GM23338 (cell line): Measurements from ENCODE around the gene ANGPTL2. TPM values are rescaled to one million over a fixed set of nuclear protein-coding genes. Genes with fewer than 3 reads are reported as not detected.
A peak's percentile ranks its signal among the peaks of the same experiment; 100 is the strongest.

Source experiments
- ATAC-seq: fragments of 200-7000 bp; cut with Tn5 transposase; 3 replicates; pipeline ENCODE4 v1.9.1; 2020
- DNase-seq: peaks from one replicate; pipeline ENCODE4 v3.0.0-alpha.2; 2015; ENCODE audit warnings: low spot score
- H2AFZ ChIP-seq: fragments of 200-600 bp; sonication (generic); 2 replicates; pipeline ENCODE4 v1.8.0; 2016; ENCODE audit warnings: antibody characterized with exemption, mild to moderate bottlenecking, moderate library complexity
- H3F3A ChIP-seq: fragments of 200-600 bp; sonication (generic); replicated peaks from 2 replicates; pipeline ENCODE4 v1.8.0; 2017; ENCODE audit warnings: antibody characterized with exemption, mixed run types, low read depth
- H3K27ac ChIP-seq: fragments of 200-600 bp; sonication (generic); 2 replicates; pipeline ENCODE4 v1.6.1; 2016; ENCODE audit warnings: low read depth
- H3K27me3 ChIP-seq: fragments of 200-600 bp; sonication (generic); 2 replicates; pipeline ENCODE4 v1.8.0; 2016; ENCODE audit warnings: mild to moderate bottlenecking, mixed run types, moderate library complexity; ENCODE audit not compliant: insufficient read depth
- H3K36me3 ChIP-seq: fragments of 200-600 bp; sonication (generic); 2 replicates; pipeline ENCODE4 v1.8.0; 2016; ENCODE audit warnings: mild to moderate bottlenecking; ENCODE audit not compliant: insufficient read depth
- H3K4me1 ChIP-seq: fragments of 200-600 bp; sonication (generic); 2 replicates; pipeline ENCODE4 v1.8.0; 2016; ENCODE audit warnings: mild to moderate bottlenecking, moderate library complexity; ENCODE audit not compliant: insufficient read depth
- H3K4me2 ChIP-seq: fragments of 200-600 bp; sonication (generic); 2 replicates; pipeline ENCODE4 v1.7.1; 2017; ENCODE audit warnings: mixed run types
- H3K4me3 ChIP-seq: fragments of 200-600 bp; sonication (generic); 2 replicates; pipeline ENCODE4 v1.6.1; 2016; ENCODE audit warnings: mixed run types
- H3K79me2 ChIP-seq: fragments of 200-600 bp; sonication (generic); replicated peaks from 2 replicates; pipeline ENCODE4 v1.8.0; 2017; ENCODE audit warnings: mild to moderate bottlenecking; ENCODE audit not compliant: insufficient read depth
- H3K9me2 ChIP-seq: fragments of 200-600 bp; sonication (generic); 2 replicates; pipeline ENCODE4 v1.8.0; 2017; ENCODE audit not compliant: insufficient read depth
- H4K20me1 ChIP-seq: fragments of 200-600 bp; sonication (generic); replicated peaks from 2 replicates; pipeline ENCODE4 v1.8.0; 2017; ENCODE audit warnings: mild to moderate bottlenecking; ENCODE audit not compliant: insufficient read depth
- H3K27ac Mint-ChIP-seq: 2 replicates; pipeline ENCODE4 v1.8.0; 2020; ENCODE audit warnings: inconsistent platforms, mild to moderate bottlenecking, moderate library complexity, mixed read lengths
- H3K27me3 Mint-ChIP-seq: 3 replicates; pipeline ENCODE4 v1.8.0; 2022; ENCODE audit warnings: low read depth, mild to moderate bottlenecking, moderate library complexity, mixed read lengths, inconsistent platforms; ENCODE audit not compliant: insufficient read depth, poor library complexity
- H3K36me3 Mint-ChIP-seq: 3 replicates; pipeline ENCODE4 v1.8.0; 2021; ENCODE audit warnings: low read depth, mild to moderate bottlenecking, inconsistent platforms, moderate library complexity, mixed read lengths
- H3K4me1 Mint-ChIP-seq: 3 replicates; pipeline ENCODE4 v1.8.0; 2020; ENCODE audit warnings: mild to moderate bottlenecking, inconsistent platforms, mixed read lengths
- H3K4me3 Mint-ChIP-seq: 3 replicates; pipeline ENCODE4 v1.8.0; 2021; ENCODE audit warnings: moderate library complexity, mild to moderate bottlenecking, inconsistent platforms, mixed read lengths
- H3K9me3 Mint-ChIP-seq: 3 replicates; pipeline ENCODE4 v1.8.0; 2020; ENCODE audit warnings: moderate library complexity, mild to moderate bottlenecking, inconsistent platforms, mixed read lengths
- CREB1 ChIP-seq: fragments of 250-450 bp; sonication (Bioruptor Pico); IDR thresholded peaks from 2 replicates; pipeline ENCODE4 v1.5.0; 2020; ENCODE audit warnings: low read depth, mild to moderate bottlenecking, moderate library complexity
- EZH2 ChIP-seq: fragments of 200-600 bp; sonication (generic); IDR thresholded peaks from one replicate; pipeline ENCODE4 v1.8.0; 2017; ENCODE audit warnings: antibody characterized with exemption, mild to moderate bottlenecking, low read depth; ENCODE audit not compliant: unreplicated experiment
- EZH2phosphoT487 ChIP-seq: fragments of 200-600 bp; sonication (generic); IDR thresholded peaks from one replicate; pipeline ENCODE4 v1.8.1; 2018; ENCODE audit warnings: antibody characterized with exemption; ENCODE audit not compliant: unreplicated experiment
- JUNB ChIP-seq: IDR thresholded peaks from one replicate; pipeline ENCODE4 v1.6.1; 2016; ENCODE audit warnings: antibody characterized with exemption; ENCODE audit not compliant: unreplicated experiment
- NANOG ChIP-seq: IDR thresholded peaks from 2 replicates; pipeline ENCODE4 v1.6.1; 2016; ENCODE audit warnings: antibody characterized with exemption, borderline replicate concordance
- POLR2AphosphoS5 ChIP-seq: IDR thresholded peaks from 2 replicates; pipeline ENCODE4 v1.6.1; 2016; ENCODE audit warnings: antibody characterized with exemption, low read depth
- STAT1 ChIP-seq: IDR thresholded peaks from one replicate; pipeline ENCODE4 v1.6.1; 2016; ENCODE audit warnings: antibody characterized with exemption; ENCODE audit not compliant: unreplicated experiment
- ZNF114 ChIP-seq: fragments of 250-450 bp; sonication (Bioruptor Pico); IDR thresholded peaks from 2 replicates; pipeline ENCODE4 v1.5.0; 2020; ENCODE audit warnings: mild to moderate bottlenecking, moderate library complexity
- ZNF331 ChIP-seq: fragments of 250-450 bp; sonication (Bioruptor Pico); IDR thresholded peaks from 2 replicates; pipeline ENCODE4 v1.5.0; 2020; ENCODE audit warnings: low read depth, mild to moderate bottlenecking, moderate library complexity
- polyA plus RNA-seq: library from polyadenylated mRNA; unstranded; fragments of >200 nt; fragmentation: Nextera tagmentation; extraction: Ambion mirVana; gene quantifications from 2 replicates; pipeline ENCODE4 v1.2.1, GENCODE V29; 2016
- total RNA-seq: library from RNA; depleted of rRNA; stranded (reverse); fragments of >200 nt; shearing (Covaris generic); gene quantifications from 2 replicates; pipeline ENCODE4 v1.2.3, GENCODE V29; 2014
- TF ChIP-seq, protein P1 (sequence below), 2 experiments: fragments of 200-600 bp in 1 of 2; sonication (generic) in 1 of 2; conservative IDR thresholded peaks; 2 replicates each; pipeline versions ENCODE4 v1.5.1 to v1.6.1; 2016 to 2017; ENCODE audit warnings: antibody characterized with exemption in 2 of 2, low read depth in 2 of 2, mild to moderate bottlenecking in 2 of 2, moderate library complexity in 1 of 2
- TF ChIP-seq, protein P2 (sequence below): IDR thresholded peaks from one replicate; pipeline ENCODE4 v1.6.1; 2018; ENCODE audit warnings: antibody characterized with exemption; ENCODE audit not compliant: unreplicated experiment
- TF ChIP-seq, protein P3 (sequence below): IDR thresholded peaks from 2 replicates; pipeline ENCODE4 v1.6.1; 2016; ENCODE audit warnings: antibody characterized with exemption
- TF ChIP-seq, protein P4 (sequence below): fragments of 250-450 bp; sonication (Bioruptor Pico); IDR thresholded peaks from 2 replicates; pipeline ENCODE4 v1.5.0; 2020; ENCODE audit warnings: mild to moderate bottlenecking, moderate library complexity

ANGPTL2 gene
- total and polyA plus RNA-seq, 2 experiments from 2014 or later, result 2.9 to 5.2 TPM

DNA sequence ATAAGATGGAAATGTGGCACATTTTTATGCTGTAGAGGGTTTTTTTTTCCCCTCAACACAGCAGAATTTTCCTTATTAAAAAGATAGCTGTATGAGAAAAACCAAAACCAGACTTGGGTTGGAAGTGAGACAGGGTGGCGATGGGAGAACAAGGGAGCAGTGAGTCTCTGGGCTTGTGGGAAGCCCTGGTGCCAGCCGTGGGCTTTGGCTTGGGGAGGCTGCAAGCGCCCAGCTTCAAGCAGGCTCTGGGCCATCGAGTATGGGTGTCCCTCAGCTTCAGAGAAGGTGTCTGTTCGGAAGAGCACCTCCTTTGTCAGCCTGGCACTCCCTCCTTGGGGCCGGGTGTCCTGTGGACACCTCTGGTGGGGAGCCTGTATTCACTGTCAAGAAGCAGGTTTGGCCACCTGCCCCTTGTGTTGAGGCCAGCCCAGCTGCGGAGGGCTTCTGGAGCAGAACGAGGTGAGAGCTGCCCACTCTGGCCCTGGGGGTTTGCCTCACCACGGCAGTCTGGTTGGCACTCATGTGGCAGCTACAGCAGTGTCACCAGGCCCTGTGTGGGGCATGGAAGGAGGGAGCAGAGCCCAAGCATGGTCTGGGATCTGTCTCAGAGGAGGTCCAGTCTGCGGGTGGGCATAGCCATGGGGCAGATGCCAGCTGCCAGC, 37.6 kb upstream of the ANGPTL2 start:
- Mint-ChIP-seq H3K9me3 (no peaks in the 10 kb centered on the region), H3K4me3 (no peak overlapping the region; the same call in 2 of the 3 replicates), H3K27ac (no peak overlapping the region), H3K27me3 (peaks cover 6% of the 10 kb centered on the region), H3K4me1 (peaks cover 30% of the 10 kb centered on the region), H3K36me3 (no peaks in the 10 kb centered on the region)
- TF ChIP-seq CREB1 (CRISPR knock-in tag), result no peak
- TF ChIP-seq, protein P1, sequence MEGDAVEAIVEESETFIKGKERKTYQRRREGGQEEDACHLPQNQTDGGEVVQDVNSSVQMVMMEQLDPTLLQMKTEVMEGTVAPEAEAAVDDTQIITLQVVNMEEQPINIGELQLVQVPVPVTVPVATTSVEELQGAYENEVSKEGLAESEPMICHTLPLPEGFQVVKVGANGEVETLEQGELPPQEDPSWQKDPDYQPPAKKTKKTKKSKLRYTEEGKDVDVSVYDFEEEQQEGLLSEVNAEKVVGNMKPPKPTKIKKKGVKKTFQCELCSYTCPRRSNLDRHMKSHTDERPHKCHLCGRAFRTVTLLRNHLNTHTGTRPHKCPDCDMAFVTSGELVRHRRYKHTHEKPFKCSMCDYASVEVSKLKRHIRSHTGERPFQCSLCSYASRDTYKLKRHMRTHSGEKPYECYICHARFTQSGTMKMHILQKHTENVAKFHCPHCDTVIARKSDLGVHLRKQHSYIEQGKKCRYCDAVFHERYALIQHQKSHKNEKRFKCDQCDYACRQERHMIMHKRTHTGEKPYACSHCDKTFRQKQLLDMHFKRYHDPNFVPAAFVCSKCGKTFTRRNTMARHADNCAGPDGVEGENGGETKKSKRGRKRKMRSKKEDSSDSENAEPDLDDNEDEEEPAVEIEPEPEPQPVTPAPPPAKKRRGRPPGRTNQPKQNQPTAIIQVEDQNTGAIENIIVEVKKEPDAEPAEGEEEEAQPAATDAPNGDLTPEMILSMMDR (conservative IDR thresholded peaks at IDR 0.05; ENCODE audit: low read depth in 2 of 2), result no peak
- TF ChIP-seq, protein P2, sequence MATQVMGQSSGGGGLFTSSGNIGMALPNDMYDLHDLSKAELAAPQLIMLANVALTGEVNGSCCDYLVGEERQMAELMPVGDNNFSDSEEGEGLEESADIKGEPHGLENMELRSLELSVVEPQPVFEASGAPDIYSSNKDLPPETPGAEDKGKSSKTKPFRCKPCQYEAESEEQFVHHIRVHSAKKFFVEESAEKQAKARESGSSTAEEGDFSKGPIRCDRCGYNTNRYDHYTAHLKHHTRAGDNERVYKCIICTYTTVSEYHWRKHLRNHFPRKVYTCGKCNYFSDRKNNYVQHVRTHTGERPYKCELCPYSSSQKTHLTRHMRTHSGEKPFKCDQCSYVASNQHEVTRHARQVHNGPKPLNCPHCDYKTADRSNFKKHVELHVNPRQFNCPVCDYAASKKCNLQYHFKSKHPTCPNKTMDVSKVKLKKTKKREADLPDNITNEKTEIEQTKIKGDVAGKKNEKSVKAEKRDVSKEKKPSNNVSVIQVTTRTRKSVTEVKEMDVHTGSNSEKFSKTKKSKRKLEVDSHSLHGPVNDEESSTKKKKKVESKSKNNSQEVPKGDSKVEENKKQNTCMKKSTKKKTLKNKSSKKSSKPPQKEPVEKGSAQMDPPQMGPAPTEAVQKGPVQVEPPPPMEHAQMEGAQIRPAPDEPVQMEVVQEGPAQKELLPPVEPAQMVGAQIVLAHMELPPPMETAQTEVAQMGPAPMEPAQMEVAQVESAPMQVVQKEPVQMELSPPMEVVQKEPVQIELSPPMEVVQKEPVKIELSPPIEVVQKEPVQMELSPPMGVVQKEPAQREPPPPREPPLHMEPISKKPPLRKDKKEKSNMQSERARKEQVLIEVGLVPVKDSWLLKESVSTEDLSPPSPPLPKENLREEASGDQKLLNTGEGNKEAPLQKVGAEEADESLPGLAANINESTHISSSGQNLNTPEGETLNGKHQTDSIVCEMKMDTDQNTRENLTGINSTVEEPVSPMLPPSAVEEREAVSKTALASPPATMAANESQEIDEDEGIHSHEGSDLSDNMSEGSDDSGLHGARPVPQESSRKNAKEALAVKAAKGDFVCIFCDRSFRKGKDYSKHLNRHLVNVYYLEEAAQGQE, result no peak
- no peak for TF ChIP-seq EZH2phosphoT487
- TF ChIP-seq NANOG, result no peak
- TF ChIP-seq ZNF331 (CRISPR knock-in tag), result no peak
- TF ChIP-seq, protein P3, sequence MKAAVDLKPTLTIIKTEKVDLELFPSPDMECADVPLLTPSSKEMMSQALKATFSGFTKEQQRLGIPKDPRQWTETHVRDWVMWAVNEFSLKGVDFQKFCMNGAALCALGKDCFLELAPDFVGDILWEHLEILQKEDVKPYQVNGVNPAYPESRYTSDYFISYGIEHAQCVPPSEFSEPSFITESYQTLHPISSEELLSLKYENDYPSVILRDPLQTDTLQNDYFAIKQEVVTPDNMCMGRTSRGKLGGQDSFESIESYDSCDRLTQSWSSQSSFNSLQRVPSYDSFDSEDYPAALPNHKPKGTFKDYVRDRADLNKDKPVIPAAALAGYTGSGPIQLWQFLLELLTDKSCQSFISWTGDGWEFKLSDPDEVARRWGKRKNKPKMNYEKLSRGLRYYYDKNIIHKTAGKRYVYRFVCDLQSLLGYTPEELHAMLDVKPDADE, result no peak
- TF ChIP-seq POLR2AphosphoS5, result no peak
- TF ChIP-seq JUNB, result no peak
- no peak for TF ChIP-seq STAT1
- no peak for TF ChIP-seq EZH2
- TF ChIP-seq, protein P4, sequence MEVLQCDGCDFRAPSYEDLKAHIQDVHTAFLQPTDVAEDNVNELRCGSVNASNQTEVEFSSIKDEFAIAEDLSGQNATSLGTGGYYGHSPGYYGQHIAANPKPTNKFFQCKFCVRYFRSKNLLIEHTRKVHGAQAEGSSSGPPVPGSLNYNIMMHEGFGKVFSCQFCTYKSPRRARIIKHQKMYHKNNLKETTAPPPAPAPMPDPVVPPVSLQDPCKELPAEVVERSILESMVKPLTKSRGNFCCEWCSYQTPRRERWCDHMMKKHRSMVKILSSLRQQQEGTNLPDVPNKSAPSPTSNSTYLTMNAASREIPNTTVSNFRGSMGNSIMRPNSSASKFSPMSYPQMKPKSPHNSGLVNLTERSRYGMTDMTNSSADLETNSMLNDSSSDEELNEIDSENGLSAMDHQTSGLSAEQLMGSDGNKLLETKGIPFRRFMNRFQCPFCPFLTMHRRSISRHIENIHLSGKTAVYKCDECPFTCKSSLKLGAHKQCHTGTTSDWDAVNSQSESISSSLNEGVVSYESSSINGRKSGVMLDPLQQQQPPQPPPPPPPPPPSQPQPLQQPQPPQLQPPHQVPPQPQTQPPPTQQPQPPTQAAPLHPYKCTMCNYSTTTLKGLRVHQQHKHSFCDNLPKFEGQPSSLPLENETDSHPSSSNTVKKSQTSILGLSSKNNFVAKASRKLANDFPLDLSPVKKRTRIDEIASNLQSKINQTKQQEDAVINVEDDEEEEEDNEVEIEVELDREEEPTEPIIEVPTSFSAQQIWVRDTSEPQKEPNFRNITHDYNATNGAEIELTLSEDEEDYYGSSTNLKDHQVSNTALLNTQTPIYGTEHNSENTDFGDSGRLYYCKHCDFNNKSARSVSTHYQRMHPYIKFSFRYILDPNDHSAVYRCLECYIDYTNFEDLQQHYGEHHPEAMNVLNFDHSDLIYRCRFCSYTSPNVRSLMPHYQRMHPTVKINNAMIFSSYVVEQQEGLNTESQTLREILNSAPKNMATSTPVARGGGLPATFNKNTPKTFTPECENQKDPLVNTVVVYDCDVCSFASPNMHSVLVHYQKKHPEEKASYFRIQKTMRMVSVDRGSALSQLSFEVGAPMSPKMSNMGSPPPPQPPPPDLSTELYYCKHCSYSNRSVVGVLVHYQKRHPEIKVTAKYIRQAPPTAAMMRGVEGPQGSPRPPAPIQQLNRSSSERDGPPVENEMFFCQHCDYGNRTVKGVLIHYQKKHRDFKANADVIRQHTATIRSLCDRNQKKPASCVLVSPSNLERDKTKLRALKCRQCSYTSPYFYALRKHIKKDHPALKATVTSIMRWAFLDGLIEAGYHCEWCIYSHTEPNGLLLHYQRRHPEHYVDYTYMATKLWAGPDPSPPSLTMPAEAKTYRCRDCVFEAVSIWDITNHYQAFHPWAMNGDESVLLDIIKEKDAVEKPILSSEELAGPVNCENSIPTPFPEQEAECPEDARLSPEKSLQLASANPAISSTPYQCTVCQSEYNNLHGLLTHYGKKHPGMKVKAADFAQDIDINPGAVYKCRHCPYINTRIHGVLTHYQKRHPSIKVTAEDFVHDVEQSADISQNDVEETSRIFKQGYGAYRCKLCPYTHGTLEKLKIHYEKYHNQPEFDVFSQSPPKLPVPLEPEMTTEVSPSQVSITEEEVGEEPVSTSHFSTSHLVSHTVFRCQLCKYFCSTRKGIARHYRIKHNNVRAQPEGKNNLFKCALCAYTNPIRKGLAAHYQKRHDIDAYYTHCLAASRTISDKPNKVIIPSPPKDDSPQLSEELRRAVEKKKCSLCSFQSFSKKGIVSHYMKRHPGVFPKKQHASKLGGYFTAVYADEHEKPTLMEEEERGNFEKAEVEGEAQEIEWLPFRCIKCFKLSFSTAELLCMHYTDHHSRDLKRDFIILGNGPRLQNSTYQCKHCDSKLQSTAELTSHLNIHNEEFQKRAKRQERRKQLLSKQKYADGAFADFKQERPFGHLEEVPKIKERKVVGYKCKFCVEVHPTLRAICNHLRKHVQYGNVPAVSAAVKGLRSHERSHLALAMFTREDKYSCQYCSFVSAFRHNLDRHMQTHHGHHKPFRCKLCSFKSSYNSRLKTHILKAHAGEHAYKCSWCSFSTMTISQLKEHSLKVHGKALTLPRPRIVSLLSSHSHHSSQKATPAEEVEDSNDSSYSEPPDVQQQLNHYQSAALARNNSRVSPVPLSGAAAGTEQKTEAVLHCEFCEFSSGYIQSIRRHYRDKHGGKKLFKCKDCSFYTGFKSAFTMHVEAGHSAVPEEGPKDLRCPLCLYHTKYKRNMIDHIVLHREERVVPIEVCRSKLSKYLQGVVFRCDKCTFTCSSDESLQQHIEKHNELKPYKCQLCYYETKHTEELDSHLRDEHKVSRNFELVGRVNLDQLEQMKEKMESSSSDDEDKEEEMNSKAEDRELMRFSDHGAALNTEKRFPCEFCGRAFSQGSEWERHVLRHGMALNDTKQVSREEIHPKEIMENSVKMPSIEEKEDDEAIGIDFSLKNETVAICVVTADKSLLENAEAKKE (CRISPR knock-in tag), result no peak
- no peak for TF ChIP-seq ZNF114 (CRISPR knock-in tag)
- Histone ChIP-seq H2AFZ (no peak overlapping the region), H3K27ac (no peak overlapping the region), H3K4me2 (no peak overlapping the region), H3K4me1 (peaks cover 19% of the 10 kb centered on the region), H4K20me1 (no peaks in the 10 kb centered on the region), H3K4me3 (no peak overlapping the region), H3F3A (no peaks in the 10 kb centered on the region), H3K36me3 (no peaks in the 10 kb centered on the region), H3K79me2 (no peaks in the 10 kb centered on the region), H3K9me2 (no peaks in the 10 kb centered on the region), H3K27me3 (no peaks in the 10 kb centered on the region)
- DNase-seq (no peak), ATAC-seq (peak; percentile 39)
